CD14-positive monocyte (primary cell): ENCODE data around the gene CTRB1. TPM values are rescaled to one million over a fixed set of nuclear protein-coding genes. Genes with fewer than 3 reads are reported as not detected.

Experiments used
- DNase-seq, 3 donors: peaks; one replicate each; pipeline ENCODE4 v3.0.0-alpha.2; 2011 to 2022
- H2AFZ ChIP-seq: 2 replicates; pipeline ENCODE4 v1.6.0; 2012; ENCODE audit warnings: mild to moderate bottlenecking, low read depth, low read length, inconsistent platforms; ENCODE audit not compliant: insufficient read depth, poor library complexity, severe bottlenecking
- H3K27ac ChIP-seq, 2 donors: 1 replicate in 1 of 2; 2 replicates in 1 of 2; pipeline ENCODE4 v1.5.1; 2012 to 2013; ENCODE audit warnings: low read length in 2 of 2, control low read depth in 1 of 2, inconsistent platforms in 1 of 2, low read depth in 1 of 2, mild to moderate bottlenecking in 1 of 2
- H3K27me3 ChIP-seq, 2 donors: one replicate each; pipeline versions ENCODE4 v1.6.0 to v1.6.1; 2011 to 2013; ENCODE audit warnings: low read length in 2 of 2; ENCODE audit not compliant: control insufficient read depth in 2 of 2, insufficient read depth in 2 of 2
- H3K36me3 ChIP-seq, 2 donors: replicated peaks in 1 of 2; 1 replicate in 1 of 2; 2 replicates in 1 of 2; pipeline versions ENCODE4 v1.5.1 to v1.6.1; 2012 to 2013; ENCODE audit warnings: low read length in 2 of 2, control low read depth in 1 of 2, inconsistent platforms in 1 of 2, mild to moderate bottlenecking in 1 of 2; ENCODE audit not compliant: insufficient read depth in 2 of 2, control insufficient read depth in 1 of 2
- H3K4me1 ChIP-seq, 2 donors: 1 replicate in 1 of 2; 2 replicates in 1 of 2; pipeline versions ENCODE4 v1.5.1 to v1.6.1; 2012 to 2013; ENCODE audit warnings: low read length in 2 of 2, control low read depth in 1 of 2, inconsistent platforms in 1 of 2, mild to moderate bottlenecking in 1 of 2, moderate library complexity in 1 of 2; ENCODE audit not compliant: insufficient read depth in 2 of 2, control insufficient read depth in 1 of 2
- H3K4me2 ChIP-seq: replicated peaks from 2 replicates; pipeline ENCODE3; 2012; ENCODE audit warnings: low read length, moderate library complexity, mild to moderate bottlenecking; ENCODE audit not compliant: poor library complexity, severe bottlenecking; ENCODE audit errors: extremely low read depth
- H3K4me3 ChIP-seq, 3 experiments: fragments of 200-600 bp in 1 of 3; sonication (generic) in 1 of 3; replicated peaks in 1 of 3; 1 replicate in 2 of 3; 2 replicates in 1 of 3; pipeline ENCODE4 v1.5.1; 2011 to 2013; ENCODE audit warnings: low read length in 3 of 3, mild to moderate bottlenecking in 3 of 3, control low read depth in 2 of 3, low read depth in 2 of 3, inconsistent platforms in 1 of 3, moderate library complexity in 1 of 3
- H3K79me2 ChIP-seq: 2 replicates; pipeline ENCODE4 v1.6.0; 2012; ENCODE audit warnings: mild to moderate bottlenecking, control low read depth, inconsistent platforms, low read length, moderate library complexity; ENCODE audit not compliant: insufficient read depth
- H3K9ac ChIP-seq: 2 replicates; pipeline ENCODE4 v1.6.0; 2017; ENCODE audit warnings: low read length, mild to moderate bottlenecking; ENCODE audit not compliant: insufficient read depth, poor library complexity, severe bottlenecking
- H3K9me3 ChIP-seq, 2 donors: replicated peaks in 1 of 2; 1 replicate in 1 of 2; 2 replicates in 1 of 2; pipeline versions ENCODE4 v1.5.1 to v1.6.1; 2012 to 2013; ENCODE audit warnings: low read length in 2 of 2, control low read depth in 1 of 2; ENCODE audit not compliant: control insufficient read depth in 1 of 2, insufficient read depth in 1 of 2
- H4K20me1 ChIP-seq: 2 replicates; pipeline ENCODE4 v1.6.0; 2012; ENCODE audit warnings: mild to moderate bottlenecking, low read length, control low read depth, moderate library complexity; ENCODE audit not compliant: insufficient read depth
- H3K27ac Mint-ChIP-seq, 7 donors: one replicate each; pipeline ENCODE4 v1.8.0; 2020; ENCODE audit warnings: mild to moderate bottlenecking in 7 of 7, mixed read lengths in 7 of 7, moderate library complexity in 6 of 7, inconsistent platforms in 2 of 7
- H3K27me3 Mint-ChIP-seq, 3 donors: one replicate each; pipeline ENCODE4 v1.8.0; 2021 to 2022; ENCODE audit warnings: low read depth in 3 of 3, mild to moderate bottlenecking in 3 of 3, mixed read lengths in 3 of 3, moderate library complexity in 3 of 3, inconsistent platforms in 1 of 3
- H3K36me3 Mint-ChIP-seq, 2 donors: one replicate each; pipeline ENCODE4 v1.8.0; 2020; ENCODE audit warnings: mixed read lengths in 2 of 2, inconsistent platforms in 1 of 2, mild to moderate bottlenecking in 1 of 2
- H3K4me1 Mint-ChIP-seq: one replicate; pipeline ENCODE4 v1.8.0; 2020; ENCODE audit warnings: mild to moderate bottlenecking, mixed read lengths
- H3K4me3 Mint-ChIP-seq, 2 donors: one replicate each; pipeline ENCODE4 v1.8.0; 2020; ENCODE audit warnings: mild to moderate bottlenecking in 2 of 2, mixed read lengths in 2 of 2, moderate library complexity in 1 of 2
- H3K9me3 Mint-ChIP-seq, 7 donors: one replicate each; pipeline ENCODE4 v1.8.0; 2020 to 2022; ENCODE audit warnings: mixed read lengths in 7 of 7, mild to moderate bottlenecking in 6 of 7, moderate library complexity in 6 of 7, inconsistent platforms in 2 of 7
- CTCF ChIP-seq: fragments of 200-600 bp; IDR thresholded peaks from one replicate; pipeline ENCODE4 v1.8.0; 2022; ENCODE audit warnings: antibody characterized with exemption, mild to moderate bottlenecking
- WGBS: methylation state at CpG from one replicate; pipeline ENCODE4 v1.1.5; 2013; ENCODE audit warnings: missing lambda C conversion rate; ENCODE audit not compliant: insufficient coverage; 5-methylcytosine and 5-hydroxymethylcytosine counted together
- intact Hi-C, 2 donors: fragments of 100-400 bp; cut with micrococcal nuclease; formaldehyde crosslinking; loops; one replicate each; pipeline versions ENCODE4 v1.15.0 to v1.15.1; 2023
- polyA plus RNA-seq, 3 donors: library from polyadenylated mRNA; depleted of rRNA in 1 of 3; unstranded in 2 of 3; stranded (reverse) in 1 of 3; fragments of 300-500 nt in 2 of 3; fragments of >200 nt in 1 of 3; fragmentation: Illumina TruSeq in 2 of 3; gene quantifications; 1 replicate in 2 of 3; 2 replicates in 1 of 3; pipeline ENCODE4 v1.2.3, GENCODE V29; 2012 to 2021

The CTRB1 gene
- polyA plus RNA-seq, 3 donors, result not detected

- Histone ChIP-seq H4K20me1 (no peaks in the 10 kb centered on the region), H3K27ac (no peak overlapping the region), H3K79me2 (no peaks in the 10 kb centered on the region), H3K36me3 (no peaks in the 10 kb centered on the region), H3K27me3 (peaks cover 6 to 80% of the 10 kb centered on the region in 2 donors), H3K4me2 (no peak overlapping the region), H3K9me3 (peaks cover 0 to 5% of the 10 kb centered on the region in 2 donors), H3K9ac (no peak overlapping the region), H3K4me3 (no peak overlapping the region), H3K4me1 (peaks cover 13 to 15% of the 10 kb centered on the region in 2 donors), H2AFZ (no peak overlapping the region)
- 92% methylated on average over 13 of the region's 13 CpGs for WGBS
- H3K4me1 Mint-ChIP-seq, result peaks cover 13% of the 10 kb centered on the region
- peaks cover 73 to 96% (median 76%) of the 10 kb centered on the region in 3 donors for H3K27me3 Mint-ChIP-seq
- peak overlapping the region in 1 of 2 donors; percentile 61 for H3K4me3 Mint-ChIP-seq
- intact Hi-C loops, result no loop called here
- H3K27ac Mint-ChIP-seq, result no peak overlapping the region
- H3K9me3 Mint-ChIP-seq, result peaks cover 0 to 12% (median 3%) of the 10 kb centered on the region in 7 donors
- no peak for DNase-seq
- TF ChIP-seq CTCF, result no peak
- H3K36me3 Mint-ChIP-seq, result peaks cover 0 to 1% of the 10 kb centered on the region in 2 donors
Observed at GRCh38 chr16:75247249-75247648, 28.5 kb downstream of the CTRB1 start.

- intact Hi-C loops, result no loop called here
- H4K20me1 ChIP-seq, result no peaks in the 10 kb centered on the region
- Mint-ChIP-seq H3K27ac (no peak overlapping the region), H3K36me3 (peaks cover 0 to 1% of the 10 kb centered on the region in 2 donors), H3K9me3 (peaks cover 0 to 11% (median 2%) of the 10 kb centered on the region in 7 donors), H3K27me3 (peaks cover 73 to 96% (median 77%) of the 10 kb centered on the region in 3 donors), H3K4me1 (peaks cover 13% of the 10 kb centered on the region), H3K4me3 (peak overlapping the region in 1 of 2 donors; percentile 66)
- H2AFZ ChIP-seq, result no peak overlapping the region
- WGBS, result 75% methylated on average over 10 of the region's 13 CpGs
- no peaks in the 10 kb centered on the region for H3K36me3 ChIP-seq
- H3K4me1 ChIP-seq, result peaks cover 13 to 15% of the 10 kb centered on the region in 2 donors
- H3K79me2 ChIP-seq, result no peaks in the 10 kb centered on the region
- H3K27ac ChIP-seq, result no peak overlapping the region
- no peak for DNase-seq
- peaks cover 0 to 13% of the 10 kb centered on the region in 2 donors for H3K9me3 ChIP-seq
- H3K27me3 ChIP-seq, result peaks cover 7 to 86% of the 10 kb centered on the region in 2 donors
- H3K9ac ChIP-seq, result no peak overlapping the region
- no peak overlapping the region for H3K4me3 ChIP-seq
- TF ChIP-seq CTCF, result no peak
- H3K4me2 ChIP-seq, result no peak overlapping the region
Observed at GRCh38 chr16:75248142-75248535, 29.4 kb downstream of the CTRB1 start.
